HG03571 (cell line): ENCODE data around the gene ADARB1.
"Not testable (repeated sequence)": the region's sequence is repeated elsewhere in the genome, so short reads cannot be mapped to it uniquely, and the experiment has no call there.

Source experiments
- ATAC-seq: cut with Tn5 transposase; IDR thresholded peaks from one replicate; pipeline ENCODE4 v1.9.1; 2021; ENCODE audit not compliant: unreplicated experiment

ADARB1 gene

DNA sequence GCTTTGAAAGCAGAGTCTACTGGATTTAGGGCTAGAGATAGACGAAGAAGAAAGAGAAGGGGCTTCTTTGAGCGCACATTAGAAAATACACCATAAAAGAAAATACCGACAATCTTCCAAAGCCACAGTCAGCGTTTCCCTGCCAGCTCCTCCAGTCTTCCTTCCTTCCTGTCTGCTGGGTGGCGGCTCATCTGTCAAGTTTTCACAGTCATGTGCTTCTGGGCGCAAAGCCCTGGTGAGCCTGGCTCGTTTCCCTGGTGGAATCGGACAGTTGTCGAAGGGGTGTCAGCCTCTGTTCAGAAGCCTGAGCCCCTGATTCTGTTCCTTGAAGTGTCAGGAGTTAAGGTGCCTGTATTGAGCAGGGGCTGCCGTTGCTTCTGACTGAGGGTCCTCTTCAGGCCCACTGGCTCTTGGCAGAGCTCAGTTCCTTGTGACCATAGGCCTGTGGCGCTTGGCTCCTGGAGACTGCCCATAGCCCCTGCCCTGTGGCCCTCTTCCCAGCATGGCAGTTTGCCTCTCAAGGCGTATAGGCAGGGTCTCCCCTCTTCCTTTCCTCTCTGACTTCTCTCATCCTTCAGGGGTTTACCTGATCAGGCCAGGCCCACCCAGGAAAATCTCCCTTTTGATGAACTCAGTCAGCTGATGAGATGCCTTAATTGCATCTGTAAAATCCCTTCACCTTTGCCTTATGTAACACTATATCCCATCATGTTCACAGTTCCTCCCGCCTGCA lies 58.6 kb downstream of the ADARB1 start:
- no peak for ATAC-seq

- not testable (repeated sequence) for ATAC-seq
These were observed 59.3 kb downstream of the ADARB1 start for GRCh38 chr21:45133574-45134278.

- ATAC-seq, result no peak
These were observed 60.1 kb downstream of the ADARB1 start for GRCh38 chr21:45134279-45135076.

DNA sequence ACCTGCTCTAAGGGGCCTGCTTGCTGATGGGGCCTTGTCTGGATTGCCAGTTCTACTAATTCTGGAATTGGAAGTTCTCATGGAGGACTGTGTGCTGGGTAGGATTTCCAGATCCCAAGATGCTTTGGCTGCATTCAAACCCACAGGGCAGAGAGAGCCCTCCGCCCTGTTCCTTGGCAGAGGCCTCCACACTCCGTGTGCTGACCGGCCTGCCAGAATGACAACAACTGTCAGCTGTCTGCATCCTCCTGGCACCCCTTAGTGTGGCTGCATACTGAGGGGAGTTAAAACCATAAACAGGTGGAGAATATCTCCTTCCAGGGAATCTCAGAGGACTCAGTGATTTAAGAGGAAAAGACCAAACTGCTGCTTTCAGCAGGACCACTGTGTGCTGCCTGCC lies 60.7 kb downstream of the ADARB1 start:
- ATAC-seq, result no peak

- no peak for ATAC-seq
These were observed 61.5 kb downstream of the ADARB1 start for GRCh38 chr21:45135868-45136267.

DNA sequence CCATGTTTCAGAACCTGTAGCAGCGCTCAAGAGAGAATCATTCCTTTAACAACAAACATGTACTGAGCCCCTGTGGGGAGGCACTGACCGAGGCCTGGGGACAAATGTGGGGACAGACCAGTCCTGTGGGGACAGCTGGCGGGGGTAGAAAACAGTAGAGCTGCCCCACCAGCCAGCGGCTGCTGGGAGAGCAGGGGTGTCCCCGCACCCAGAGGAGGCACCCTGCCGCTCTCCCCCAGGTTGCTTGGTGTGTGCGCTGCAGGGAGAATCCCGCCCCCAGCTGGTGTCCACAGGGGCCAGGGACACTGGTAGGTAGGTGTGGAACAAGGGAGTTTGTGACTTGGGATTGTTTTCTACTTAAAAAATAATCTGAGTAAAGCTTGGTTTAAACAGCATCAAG lies 62.1 kb downstream of the ADARB1 start:
- ATAC-seq, result no peak

- ATAC-seq, result no peak
These were observed 62.7 kb downstream of the ADARB1 start for GRCh38 chr21:45136927-45137611.

DNA sequence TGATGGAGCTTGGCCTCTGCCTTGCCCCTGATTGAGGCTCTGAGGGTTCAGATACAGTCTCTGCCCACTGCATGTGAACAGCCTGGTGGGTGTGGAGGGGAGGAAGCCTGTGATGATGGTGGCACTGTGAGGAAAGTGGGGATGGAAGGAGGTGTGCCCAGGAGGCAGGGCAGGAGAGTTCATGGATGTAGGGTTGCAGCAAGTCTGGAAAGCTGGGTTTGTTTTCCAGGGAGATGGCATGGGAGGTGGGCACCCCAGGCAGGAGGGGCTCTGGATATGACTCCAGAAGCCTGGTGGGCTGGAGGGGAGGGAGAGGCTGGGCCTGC lies 63.2 kb downstream of the ADARB1 start:
- ATAC-seq, result no peak

DNA sequence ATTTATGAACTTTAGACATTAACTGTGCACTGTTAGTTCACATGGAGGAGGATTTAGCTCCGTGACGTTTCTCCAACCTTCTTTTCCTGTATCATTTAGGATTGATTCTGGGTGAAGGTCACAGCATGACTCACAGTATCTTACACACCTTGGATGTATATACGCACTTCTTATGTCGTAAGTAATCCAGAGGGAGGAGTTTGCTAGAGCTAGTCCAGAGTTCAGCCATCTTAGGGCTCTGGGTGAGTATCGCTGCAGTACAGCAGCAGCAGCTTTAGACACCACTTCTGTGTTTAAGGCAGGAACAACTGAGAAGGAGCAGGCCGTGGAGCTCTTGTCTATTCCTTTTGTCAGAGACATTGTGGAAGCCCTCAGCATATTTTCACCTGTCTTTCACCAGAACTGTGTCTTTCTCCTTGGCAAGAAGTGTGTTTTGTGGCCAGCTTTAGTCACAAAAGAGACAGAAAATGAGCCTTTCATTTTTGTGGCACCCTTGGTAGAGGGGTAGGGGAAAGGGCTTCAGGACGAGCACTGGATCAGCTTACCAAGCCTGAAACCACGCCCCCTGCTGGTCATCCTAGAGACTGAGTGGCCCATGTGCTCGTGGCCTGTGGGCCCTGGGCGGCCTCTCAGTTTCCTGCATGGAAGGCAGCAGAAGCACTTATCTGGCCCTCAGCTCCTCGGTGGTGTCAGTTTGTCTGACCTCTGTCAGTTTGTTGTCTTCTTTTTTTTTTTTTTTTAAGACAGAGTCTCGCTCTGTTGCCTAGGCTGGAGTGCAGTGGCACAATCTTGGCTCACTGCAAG lies 64.0 kb downstream of the ADARB1 start:
- no peak for ATAC-seq

GRCh38 chr21:45139003-45139360 lies 64.6 kb downstream of the ADARB1 start:
- not testable (repeated sequence) for ATAC-seq

DNA sequence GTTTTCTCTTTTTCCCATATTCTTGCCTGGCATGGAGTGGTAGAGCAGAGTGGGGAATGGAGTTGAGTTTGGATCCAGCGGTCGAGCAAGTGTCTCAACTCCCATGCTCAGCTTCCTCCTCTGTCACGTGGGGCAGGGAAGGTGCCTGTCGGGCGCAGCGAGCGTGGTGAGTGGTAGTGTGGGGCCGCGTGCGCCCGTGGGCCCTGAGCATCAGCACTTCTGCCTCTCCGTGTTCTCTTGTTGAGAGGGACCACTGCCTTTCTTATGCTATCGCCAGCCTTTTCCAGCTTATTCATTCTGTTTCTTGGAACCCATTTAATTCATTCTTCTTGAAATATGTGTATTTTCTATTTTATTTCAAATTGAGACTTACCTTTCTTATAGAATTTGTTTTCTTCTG lies 65.1 kb downstream of the ADARB1 start:
- ATAC-seq, result no peak

DNA sequence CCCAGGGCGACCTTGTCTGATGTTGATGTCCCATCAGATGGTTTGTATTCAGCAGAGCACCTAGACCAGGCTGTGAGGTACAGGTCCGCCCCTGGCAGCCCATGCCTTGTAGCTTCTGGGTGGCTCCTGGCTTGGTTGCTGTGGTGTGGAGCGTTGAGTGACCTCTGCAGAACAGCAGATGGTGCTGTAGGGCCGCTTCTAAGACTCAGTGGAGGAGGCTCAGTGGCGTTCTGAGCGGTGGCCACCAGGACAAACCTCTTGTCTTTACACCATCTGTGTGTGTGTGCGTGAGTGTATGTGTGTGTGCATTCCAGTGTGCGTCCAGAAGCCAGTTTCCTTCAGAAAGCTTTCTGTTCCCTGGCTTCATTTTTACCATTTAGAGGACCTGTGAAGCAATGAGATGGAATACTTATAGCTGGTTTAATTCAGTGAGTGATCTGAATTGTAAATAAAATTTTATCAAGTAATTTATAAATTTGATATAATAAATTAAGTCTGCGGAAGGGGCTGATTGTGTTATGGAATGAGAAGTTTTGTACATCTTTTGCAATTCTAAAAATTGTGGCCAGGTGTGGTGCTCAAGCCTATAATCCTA lies 66.1 kb downstream of the ADARB1 start:
- no peak for ATAC-seq

DNA sequence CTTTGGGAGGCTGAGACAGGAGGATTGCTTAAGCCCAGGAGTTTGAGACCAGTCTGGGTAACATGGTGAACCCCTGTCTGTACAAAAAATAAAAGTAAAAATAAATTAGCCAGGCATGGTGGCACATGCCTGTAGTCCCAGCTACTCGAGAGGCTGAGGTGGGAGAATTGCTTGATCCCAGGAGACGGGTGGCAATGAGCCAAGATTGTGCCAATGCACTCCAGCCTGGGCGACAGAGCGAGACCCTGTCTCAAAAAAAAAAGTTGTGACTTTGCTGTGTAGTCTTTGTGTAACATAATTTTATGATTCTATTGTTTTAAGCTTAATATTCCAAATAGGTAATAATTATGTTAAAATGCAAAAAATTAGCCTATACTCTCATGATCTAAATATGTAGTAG lies 66.6 kb downstream of the ADARB1 start:
- not testable (repeated sequence) for ATAC-seq

GRCh38 chr21:45141507-45141906 lies 67.1 kb downstream of the ADARB1 start:
- no peak for ATAC-seq

DNA sequence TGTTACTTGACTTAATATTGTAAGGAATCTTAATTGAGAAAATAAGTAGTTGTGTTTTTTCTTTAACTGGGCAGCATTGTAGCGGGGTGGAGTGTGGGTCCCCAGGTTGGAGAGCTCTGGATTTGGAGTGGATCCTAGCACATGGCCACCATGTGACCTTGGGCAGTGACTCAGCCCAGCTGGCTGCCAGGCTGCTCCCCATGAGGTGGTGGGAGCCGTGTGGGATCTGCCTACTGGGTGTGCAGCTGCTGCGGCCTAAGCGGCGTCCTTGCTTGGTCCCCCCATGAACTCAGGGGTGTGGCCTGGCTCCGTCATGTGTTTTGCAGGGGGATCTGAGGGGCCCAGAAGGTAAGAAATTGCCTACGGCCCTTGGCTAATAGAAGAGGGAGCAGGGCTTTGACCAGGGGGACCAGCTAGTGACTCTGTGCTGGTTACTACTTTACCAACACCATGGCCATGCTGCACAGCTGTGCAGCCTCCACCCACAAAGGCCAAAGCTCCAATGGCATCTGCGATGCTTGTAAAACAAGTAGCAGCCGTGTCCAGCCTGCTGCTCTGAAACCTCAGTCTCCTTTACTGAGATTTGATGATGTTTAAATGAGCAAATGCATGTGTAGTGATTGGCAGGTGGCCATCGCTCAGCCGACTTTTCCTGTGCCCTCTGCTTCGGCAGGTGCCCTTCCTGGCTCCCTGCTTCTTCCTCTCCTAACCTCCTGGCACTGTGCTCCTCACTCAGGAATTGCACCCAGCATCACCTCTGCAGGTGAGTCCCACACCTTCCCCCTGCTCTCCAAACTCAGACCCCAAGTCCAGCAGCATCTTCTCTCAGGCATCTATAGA lies 68.3 kb downstream of the ADARB1 start:
- no peak for ATAC-seq

DNA sequence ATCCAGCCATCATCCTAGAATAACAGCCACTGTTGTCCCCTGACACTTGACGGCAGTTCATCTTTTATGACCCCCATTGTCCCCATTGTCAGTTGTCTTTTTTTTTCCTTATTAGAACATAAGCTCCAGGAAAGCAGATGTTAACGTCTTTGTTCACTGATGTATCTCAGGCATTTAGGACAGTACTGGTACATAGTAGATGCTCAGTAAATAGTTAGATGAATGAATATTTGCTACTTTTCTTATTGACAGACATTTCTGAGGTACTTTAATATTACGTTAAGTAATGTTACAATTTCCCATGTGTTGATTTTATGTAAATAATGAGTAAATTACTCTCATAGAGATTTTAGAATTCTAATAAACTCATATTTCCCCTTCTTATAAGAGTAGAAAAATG lies 69.5 kb downstream of the ADARB1 start:
- no peak for ATAC-seq

GRCh38 chr21:45145146-45145545 lies 70.8 kb downstream of the ADARB1 start:
- ATAC-seq, result no peak

DNA sequence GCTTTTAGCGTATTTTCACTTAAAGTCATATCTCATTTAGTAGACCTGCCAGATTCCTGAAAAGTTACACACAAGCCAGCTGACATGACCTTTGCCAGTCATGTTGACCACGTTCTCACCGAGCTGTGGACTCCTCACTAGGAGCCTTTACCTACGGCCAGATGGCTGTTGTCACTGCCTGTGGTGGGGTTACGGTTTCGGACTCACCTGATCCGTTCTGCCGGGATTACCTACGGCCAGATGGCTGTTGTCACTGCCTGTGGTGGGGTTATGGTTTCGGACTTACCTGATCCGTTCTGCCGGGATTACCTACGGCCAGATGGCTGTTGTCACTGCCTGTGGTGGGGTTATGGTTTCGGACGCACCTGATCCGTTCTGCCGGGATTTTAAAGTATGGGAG lies 71.5 kb downstream of the ADARB1 start:
- ATAC-seq, result not testable (repeated sequence)

DNA sequence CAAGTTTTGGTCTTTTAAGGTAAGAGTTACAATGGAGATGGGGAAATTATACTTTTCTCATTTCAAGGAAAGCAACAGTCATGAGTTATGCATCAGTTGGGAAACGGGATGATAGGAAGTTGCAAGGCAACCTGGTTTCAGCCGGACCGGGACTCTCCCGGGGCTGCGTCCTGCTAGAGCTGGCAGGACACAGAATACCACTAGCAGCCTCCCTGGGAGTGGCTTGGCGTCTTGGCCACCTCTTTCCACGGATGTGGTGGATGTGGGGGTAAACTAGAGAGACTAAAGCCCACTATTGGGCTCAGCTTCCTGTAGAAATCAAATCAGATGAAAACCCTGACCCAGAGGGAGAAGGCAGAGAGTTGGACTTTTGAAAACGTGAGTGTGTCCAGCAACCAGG lies 71.9 kb downstream of the ADARB1 start:
- ATAC-seq, result no peak
